ENCODE results near the gene C17orf75. TPM values are rescaled to one million over a fixed set of nuclear protein-coding genes. Genes with fewer than 3 reads are reported as not detected.

C17orf75 gene
- total and polyA plus RNA-seq, 2 of the 8 experiments (the other 6 are each of a cell fraction or from before 2014, with no cell fraction given), result 15.8 to 42.6 TPM

DNA sequence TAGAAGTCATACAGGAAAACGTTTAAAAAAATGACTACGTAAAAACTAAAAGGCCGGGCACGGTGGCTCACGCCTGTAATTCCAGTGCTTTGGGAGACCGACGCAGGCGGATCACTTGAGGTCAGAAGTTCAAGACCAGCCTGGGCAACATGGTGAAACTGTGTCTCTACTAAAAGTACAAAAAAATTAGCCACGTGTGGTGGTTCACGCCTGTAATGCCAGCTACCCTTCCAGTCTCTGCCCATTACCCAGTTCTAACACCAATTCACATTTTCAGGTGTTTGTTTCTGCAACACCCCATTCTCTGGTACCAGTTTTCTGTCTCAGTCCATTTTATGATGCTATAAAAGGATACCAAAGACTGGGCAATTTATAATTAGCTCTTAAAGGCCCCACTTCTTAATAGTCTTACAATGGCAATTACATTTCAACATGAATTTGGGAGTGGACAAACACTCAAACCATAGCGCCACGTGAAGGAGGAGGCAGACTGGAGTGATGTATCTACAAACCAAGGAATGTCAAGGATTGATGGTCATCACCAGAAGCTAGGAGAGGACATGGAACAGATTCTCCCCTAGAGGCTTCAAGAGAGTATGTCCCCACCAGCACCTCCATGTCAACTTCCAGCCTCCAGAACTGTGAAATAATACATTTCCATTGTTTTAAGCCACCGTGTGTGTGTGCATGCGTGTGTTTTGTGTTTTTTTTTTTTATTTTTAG lies 791 bp upstream of the C17orf75 start:
- no peak overlapping the region for H4K8ac ChIP-seq (ENCODE audit: extremely low read depth, insufficient read depth, low read length)
- CTCF ChIA-PET (ENCODE audit: partially characterized antibody), result interaction anchor here (1.3 kb wide), 1 partner anchor 23 kb away, joined by 3 read pairs; no protein-coding TSS in a partner anchor
- no peak overlapping the region for H3K56ac ChIP-seq (replicated peaks; ENCODE audit: insufficient read length, low read depth, low read length)
- no peaks in the 10 kb centered on the region for H4K20me1 ChIP-seq (replicated peaks in 1 of 2; ENCODE audit: control insufficient read depth in 1 of 2, insufficient read depth in 2 of 2, low read length in 2 of 2)
- peaks cover 0 to 15% (median 5%) of the 10 kb centered on the region in 4 experiments; a peak in 3 of 8 replicates for H3K36me3 ChIP-seq (ENCODE audit: control insufficient read depth in 2 of 4, insufficient read depth in 4 of 4, low read length in 3 of 4)
- no peak overlapping the region for H2BK5ac ChIP-seq (ENCODE audit: low read depth, low read length)
- H3K27me3 ChIP-seq (replicated peaks in 1 of 4; ENCODE audit: control insufficient read depth in 3 of 4, extremely low read depth in 1 of 4, insufficient read depth in 3 of 4, low read length in 3 of 4), result no peaks in the 10 kb centered on the region
- no peak overlapping the region; a peak in 2 of 7 replicates for H3K9ac ChIP-seq (replicated peaks in 1 of 4; ENCODE audit: extremely low read depth in 1 of 4, low read depth in 3 of 4, low read length in 3 of 4)
- H2AFZ ChIP-seq (ENCODE audit: low read length), result no peak overlapping the region; the same call in 1 of the 2 replicates
- no peak overlapping the region for H2BK15ac ChIP-seq (ENCODE audit: low read length)
- H3K4ac ChIP-seq (replicated peaks; ENCODE audit: insufficient read length, low read depth, low read length), result no peak overlapping the region
- peak in 1 of 2 experiments; percentile 30 for DNase-seq (ENCODE audit: low read depth in 1 of 2, low spot score in 2 of 2)
- H2BK20ac ChIP-seq (ENCODE audit: low read length), result no peak overlapping the region
- H2BK12ac ChIP-seq (ENCODE audit: low read depth, low read length), result no peak overlapping the region
- WGBS, 2 experiments (ENCODE audit: extremely low coverage in 1 of 2, insufficient coverage in 1 of 2, insufficient read length in 1 of 2, insufficient replicate concordance in 2 of 2, low coverage in 1 of 2, low lambda C conversion rate in 2 of 2, missing lambda C conversion rate in 1 of 2), result 87% methylated on average over 14 of the region's 14 CpGs; no CpG with 5 or more reads in 1 of the 2 experiments
- H3K79me1 ChIP-seq (ENCODE audit: low read depth, low read length), result no peaks in the 10 kb centered on the region
- peaks cover 7% of the 10 kb centered on the region; the same call in 1 of the 2 replicates for H3K23me2 ChIP-seq (ENCODE audit: low read depth, low read length)
- H4K91ac ChIP-seq (replicated peaks; ENCODE audit: insufficient read length, low read length), result no peak overlapping the region
- H3K79me2 ChIP-seq (ENCODE audit: control insufficient read depth in 1 of 2, insufficient read depth in 2 of 2, low read length in 2 of 2), result no peaks in the 10 kb centered on the region
- H4K5ac ChIP-seq (ENCODE audit: insufficient read length, low read depth, low read length), result no peak overlapping the region
- POLR2A ChIA-PET (ENCODE audit: partially characterized antibody), result interaction anchor here (1.0 to 4.4 kb wide), 3 partner anchors 8 to 102 kb away, joined by 3 to 26 read pairs (median 4); partner anchors contain the start of gene PSMD11
- H3K27ac ChIP-seq (ENCODE audit: low read depth, low read length), result no peak overlapping the region
- FAIRE-seq, result no peak
- peak overlapping the region in 1 of 2 experiments; percentile 97; a peak in 1 of 4 replicates for H3K4me2 ChIP-seq (ENCODE audit: insufficient read depth in 1 of 2, low read depth in 2 of 2, low read length in 2 of 2)
- no peak overlapping the region for H3K23ac ChIP-seq (ENCODE audit: insufficient read length)
- H3K18ac ChIP-seq (ENCODE audit: extremely low read depth, low read length), result no peak overlapping the region
- no peak overlapping the region for H3K14ac ChIP-seq (ENCODE audit: insufficient read length)
- peaks cover 0 to 4% (median under 1%) of the 10 kb centered on the region in 4 experiments; a peak in 2 of 7 replicates for H3K4me1 ChIP-seq (replicated peaks in 1 of 4; ENCODE audit: control insufficient read depth in 3 of 4, insufficient read depth in 4 of 4, low read length in 3 of 4)
- no peak overlapping the region for H2BK120ac ChIP-seq (replicated peaks; ENCODE audit: low read depth, low read length)
- no peaks in the 10 kb centered on the region for H3K9me3 ChIP-seq (ENCODE audit: insufficient read depth in 2 of 2, low read depth in 1 of 2, low read length in 1 of 2)
- peak overlapping the region; percentile 52 to 89 (median 80); a peak in 6 of 8 replicates for H3K4me3 ChIP-seq (ENCODE audit: extremely low read depth in 1 of 4, insufficient read depth in 2 of 4, low read depth in 3 of 4, low read length in 4 of 4)
- H2AK5ac ChIP-seq (ENCODE audit: low read depth, low read length), result no peak overlapping the region
- TF ChIP-seq, protein P1, sequence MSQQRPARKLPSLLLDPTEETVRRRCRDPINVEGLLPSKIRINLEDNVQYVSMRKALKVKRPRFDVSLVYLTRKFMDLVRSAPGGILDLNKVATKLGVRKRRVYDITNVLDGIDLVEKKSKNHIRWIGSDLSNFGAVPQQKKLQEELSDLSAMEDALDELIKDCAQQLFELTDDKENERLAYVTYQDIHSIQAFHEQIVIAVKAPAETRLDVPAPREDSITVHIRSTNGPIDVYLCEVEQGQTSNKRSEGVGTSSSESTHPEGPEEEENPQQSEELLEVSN (IDR thresholded peaks at IDR 0.05), result no peak
- TF ChIP-seq RBBP5 (IDR thresholded peaks at IDR 0.05; ENCODE audit: borderline replicate concordance, low read depth, low read length) (no peak), KDM4A (IDR thresholded peaks at IDR 0.05; ENCODE audit: low read depth, low read length, severe bottlenecking) (no peak), NRF1 (IDR thresholded peaks at IDR 0.05; ENCODE audit: low read depth, low read length) (no peak), SUZ12 (IDR thresholded peaks at IDR 0.05; ENCODE audit: low read length) (no peak), SAP30 (IDR thresholded peaks at IDR 0.05; ENCODE audit: insufficient read depth, insufficient replicate concordance, low read length) (no peak), CHD1 (IDR thresholded peaks at IDR 0.05; ENCODE audit: low read depth, low read length) (no peak), RNF2 (IDR thresholded peaks at IDR 0.05; ENCODE audit: borderline replicate concordance, low read depth, low read length, missing control alignments, poor library complexity, severe bottlenecking) (no peak), EGR1 (IDR thresholded peaks at IDR 0.05; ENCODE audit: borderline replicate concordance, low read depth, low read length) (no peak)
